CD4-positive, alpha-beta T cell (primary cell): ENCODE data around the gene SELPLG. TPM values are rescaled to one million over a fixed set of nuclear protein-coding genes. Genes with fewer than 3 reads are reported as not detected.

Experiments
- ATAC-seq: fragments of 200-7000 bp; cut with Tn5 transposase; one replicate; pipeline ENCODE4 v1.10.0; 2022; ENCODE audit warnings: mild to moderate bottlenecking; ENCODE audit not compliant: poor library complexity
- CTCF ChIA-PET: fragments of 350-600 bp; sonication (Branson Sonifier 250); formaldehyde crosslinking; loops from one replicate; lab custom pipeline; 2021; ENCODE audit warnings: antibody characterized with exemption, inconsistent platforms; lab: Charles Lee
- POLR2A ChIA-PET: fragments of 350-600 bp; sonication (Branson Sonifier 250); formaldehyde crosslinking; loops from one replicate; lab custom pipeline; 2021; ENCODE audit warnings: antibody characterized with exemption, inconsistent platforms; lab: Charles Lee
- DNase-seq, 14 experiments: peaks; one replicate each; pipeline ENCODE4 v3.0.0-alpha.2; 2013 to 2020; ENCODE audit warnings: mixed read lengths in 2 of 14
- H3K27ac ChIP-seq, 2 donors: one replicate each; pipeline versions ENCODE4 v1.5.1 to v1.7.0; 2013; ENCODE audit warnings: low read length in 2 of 2, low read depth in 1 of 2, mild to moderate bottlenecking in 1 of 2
- H3K27me3 ChIP-seq, 2 experiments: 1 replicate in 1 of 2; 2 replicates in 1 of 2; pipeline versions ENCODE4 v1.6.1 to v1.7.0; 2013; ENCODE audit warnings: low read length in 2 of 2, control low read depth in 1 of 2, mild to moderate bottlenecking in 1 of 2, moderate library complexity in 1 of 2; ENCODE audit not compliant: insufficient read depth in 2 of 2, control insufficient read depth in 1 of 2
- H3K36me3 ChIP-seq: one replicate; pipeline ENCODE4 v1.6.1; 2013; ENCODE audit warnings: low read length, control low read depth; ENCODE audit not compliant: insufficient read depth
- H3K4me1 ChIP-seq: one replicate; pipeline ENCODE4 v1.6.1; 2013; ENCODE audit warnings: low read length, control low read depth; ENCODE audit not compliant: insufficient read depth
- H3K4me3 ChIP-seq: one replicate; pipeline ENCODE4 v1.5.1; 2013; ENCODE audit warnings: mild to moderate bottlenecking, low read length, moderate library complexity
- H3K9me3 ChIP-seq, 2 experiments: 1 replicate in 1 of 2; 2 replicates in 1 of 2; pipeline versions ENCODE4 v1.6.1 to v1.7.0; 2013; ENCODE audit warnings: low read length in 2 of 2, mild to moderate bottlenecking in 2 of 2, control low read depth in 1 of 2, moderate library complexity in 1 of 2; ENCODE audit not compliant: control insufficient read depth in 1 of 2, insufficient read depth in 1 of 2
- H3K27ac Mint-ChIP-seq: one replicate; pipeline ENCODE4 v1.8.0; 2020; ENCODE audit warnings: mixed read lengths
- H3K27me3 Mint-ChIP-seq: one replicate; pipeline ENCODE4 v1.8.0; 2021; ENCODE audit warnings: mixed read lengths
- H3K36me3 Mint-ChIP-seq: one replicate; pipeline ENCODE4 v1.8.0; 2021; ENCODE audit warnings: low read depth, mixed read lengths
- H3K4me1 Mint-ChIP-seq: one replicate; pipeline ENCODE4 v1.8.0; 2021; ENCODE audit warnings: low read depth, mixed read lengths
- H3K4me3 Mint-ChIP-seq: one replicate; pipeline ENCODE4 v1.8.0; 2020; ENCODE audit warnings: mild to moderate bottlenecking, mixed read lengths
- H3K9me3 Mint-ChIP-seq: one replicate; pipeline ENCODE4 v1.8.0; 2020; ENCODE audit warnings: mixed read lengths
- intact Hi-C, 2 experiments: fragments of 100-400 bp; cut with DNase I in 1 of 2; cut with micrococcal nuclease in 1 of 2; formaldehyde crosslinking; loops; one replicate each; pipeline versions ENCODE4 v1.15.1 to v1.9.0; 2023 to 2025; cut with DNase I, micrococcal nuclease
- total RNA-seq, 174 experiments: library from RNA in 2 of 174; stranded (reverse) in 2 of 174; gene quantifications; one replicate each; pipeline ENCODE4 v1.2.3 and lab custom pipeline; 2021 to 2026
- TF ChIP-seq, protein P1 (sequence below): fragments of 200-600 bp; IDR thresholded peaks from one replicate; pipeline ENCODE4 v1.8.0; 2022; ENCODE audit warnings: antibody characterized with exemption, mild to moderate bottlenecking

SELPLG gene
- total RNA-seq, 2 experiments from 2014 or later, result 25.7 to 27.8 TPM

DNA sequence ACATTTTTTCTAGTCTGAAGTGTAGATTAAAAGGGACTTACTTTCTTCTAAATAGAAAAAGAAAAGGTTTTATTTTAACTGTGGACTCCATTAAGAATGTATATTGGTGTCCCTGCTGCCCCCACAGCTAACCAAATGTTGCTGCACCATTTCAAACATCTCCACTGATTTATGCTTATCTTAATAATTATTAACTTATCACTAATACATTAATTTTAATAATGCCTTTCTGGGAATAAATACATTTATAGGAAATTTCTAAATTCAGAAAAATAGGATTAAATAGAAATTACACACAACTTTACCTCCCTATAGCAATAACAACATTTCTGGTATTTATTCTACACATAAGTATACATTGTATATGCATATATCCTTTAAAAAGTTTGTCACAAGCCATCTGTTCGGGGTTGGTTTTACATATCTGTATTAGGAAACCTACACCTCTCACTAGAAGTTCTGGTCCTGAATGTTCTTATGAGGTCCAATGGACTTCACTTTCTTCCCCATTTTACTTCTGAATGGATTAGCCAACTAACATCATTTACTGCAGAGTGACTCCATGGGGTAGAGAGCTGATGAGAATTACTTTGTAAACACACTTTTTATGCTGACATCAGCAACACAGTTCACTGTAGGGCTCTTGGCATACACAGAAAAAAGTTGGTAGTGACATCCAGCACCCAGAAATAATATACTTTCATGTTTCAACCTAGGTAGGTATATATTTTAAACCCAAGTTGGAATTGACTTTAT lies 9.4 kb upstream of the SELPLG start:
- Histone ChIP-seq H3K27me3 (no peaks in the 10 kb centered on the region), H3K9me3 (no peaks in the 10 kb centered on the region), H3K36me3 (no peaks in the 10 kb centered on the region), H3K27ac (no peak overlapping the region), H3K4me3 (no peak overlapping the region), H3K4me1 (peaks cover 36% of the 10 kb centered on the region)
- POLR2A ChIA-PET, result no interaction called here
- ATAC-seq (no peak), DNase-seq (no peak)
- CTCF ChIA-PET, result no interaction called here
- Mint-ChIP-seq H3K36me3 (no peaks in the 10 kb centered on the region), H3K4me1 (peaks cover 31% of the 10 kb centered on the region), H3K27me3 (no peaks in the 10 kb centered on the region), H3K27ac (no peak overlapping the region), H3K9me3 (no peaks in the 10 kb centered on the region), H3K4me3 (no peak overlapping the region)
- intact Hi-C loops, result no loop called here
- TF ChIP-seq, protein P1, sequence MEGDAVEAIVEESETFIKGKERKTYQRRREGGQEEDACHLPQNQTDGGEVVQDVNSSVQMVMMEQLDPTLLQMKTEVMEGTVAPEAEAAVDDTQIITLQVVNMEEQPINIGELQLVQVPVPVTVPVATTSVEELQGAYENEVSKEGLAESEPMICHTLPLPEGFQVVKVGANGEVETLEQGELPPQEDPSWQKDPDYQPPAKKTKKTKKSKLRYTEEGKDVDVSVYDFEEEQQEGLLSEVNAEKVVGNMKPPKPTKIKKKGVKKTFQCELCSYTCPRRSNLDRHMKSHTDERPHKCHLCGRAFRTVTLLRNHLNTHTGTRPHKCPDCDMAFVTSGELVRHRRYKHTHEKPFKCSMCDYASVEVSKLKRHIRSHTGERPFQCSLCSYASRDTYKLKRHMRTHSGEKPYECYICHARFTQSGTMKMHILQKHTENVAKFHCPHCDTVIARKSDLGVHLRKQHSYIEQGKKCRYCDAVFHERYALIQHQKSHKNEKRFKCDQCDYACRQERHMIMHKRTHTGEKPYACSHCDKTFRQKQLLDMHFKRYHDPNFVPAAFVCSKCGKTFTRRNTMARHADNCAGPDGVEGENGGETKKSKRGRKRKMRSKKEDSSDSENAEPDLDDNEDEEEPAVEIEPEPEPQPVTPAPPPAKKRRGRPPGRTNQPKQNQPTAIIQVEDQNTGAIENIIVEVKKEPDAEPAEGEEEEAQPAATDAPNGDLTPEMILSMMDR, result no peak

DNA sequence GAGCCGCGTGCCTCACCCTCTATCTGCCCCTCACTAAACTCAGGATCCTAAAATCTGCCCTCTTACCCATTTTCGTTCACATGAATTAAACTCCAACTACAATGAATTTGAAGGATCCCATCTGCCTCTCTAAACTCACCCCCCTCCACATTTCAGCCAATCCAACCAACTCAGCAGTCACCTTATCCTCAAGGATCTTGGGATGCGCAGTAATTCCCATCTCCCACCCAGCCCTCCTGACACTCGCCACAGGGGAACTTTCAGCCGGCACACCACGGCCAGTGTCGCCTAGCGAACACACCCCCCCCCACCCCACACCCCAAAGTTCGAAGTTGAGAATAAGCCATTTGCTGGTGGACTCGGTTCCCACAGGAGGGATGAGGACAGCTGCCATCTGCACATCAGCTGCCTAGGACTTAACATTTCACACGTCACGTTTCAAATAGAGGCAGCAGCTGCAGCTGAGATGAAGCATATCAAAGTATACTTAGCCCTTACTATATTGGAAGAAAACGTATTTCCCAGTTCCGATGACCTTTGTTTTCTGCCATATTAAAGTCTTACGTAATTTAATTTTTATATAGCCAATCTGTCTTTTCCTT lies 8.7 kb upstream of the SELPLG start:
- H3K27ac ChIP-seq, result no peak overlapping the region
- ChIA-PET CTCF (no interaction called here), POLR2A (interaction anchor here (0.8 kb wide), 1 partner anchor 80 kb away, joined by 3 read pairs; the partner anchor contains the start of gene ISCU)
- TF ChIP-seq, protein P1, result no peak
- no peak overlapping the region for H3K4me3 Mint-ChIP-seq
- H3K36me3 ChIP-seq, result no peaks in the 10 kb centered on the region
- H3K4me3 ChIP-seq, result no peak overlapping the region
- intact Hi-C loops, result no loop called here
- H3K27me3 Mint-ChIP-seq, result no peaks in the 10 kb centered on the region
- H3K27ac Mint-ChIP-seq, result no peak overlapping the region
- H3K4me1 Mint-ChIP-seq, result peaks cover 34% of the 10 kb centered on the region
- H3K4me1 ChIP-seq, result peaks cover 36% of the 10 kb centered on the region
- no peaks in the 10 kb centered on the region for H3K9me3 ChIP-seq
- no peaks in the 10 kb centered on the region for H3K9me3 Mint-ChIP-seq
- ATAC-seq, result no peak
- no peak for DNase-seq
- H3K36me3 Mint-ChIP-seq, result no peaks in the 10 kb centered on the region
- no peaks in the 10 kb centered on the region for H3K27me3 ChIP-seq

DNA sequence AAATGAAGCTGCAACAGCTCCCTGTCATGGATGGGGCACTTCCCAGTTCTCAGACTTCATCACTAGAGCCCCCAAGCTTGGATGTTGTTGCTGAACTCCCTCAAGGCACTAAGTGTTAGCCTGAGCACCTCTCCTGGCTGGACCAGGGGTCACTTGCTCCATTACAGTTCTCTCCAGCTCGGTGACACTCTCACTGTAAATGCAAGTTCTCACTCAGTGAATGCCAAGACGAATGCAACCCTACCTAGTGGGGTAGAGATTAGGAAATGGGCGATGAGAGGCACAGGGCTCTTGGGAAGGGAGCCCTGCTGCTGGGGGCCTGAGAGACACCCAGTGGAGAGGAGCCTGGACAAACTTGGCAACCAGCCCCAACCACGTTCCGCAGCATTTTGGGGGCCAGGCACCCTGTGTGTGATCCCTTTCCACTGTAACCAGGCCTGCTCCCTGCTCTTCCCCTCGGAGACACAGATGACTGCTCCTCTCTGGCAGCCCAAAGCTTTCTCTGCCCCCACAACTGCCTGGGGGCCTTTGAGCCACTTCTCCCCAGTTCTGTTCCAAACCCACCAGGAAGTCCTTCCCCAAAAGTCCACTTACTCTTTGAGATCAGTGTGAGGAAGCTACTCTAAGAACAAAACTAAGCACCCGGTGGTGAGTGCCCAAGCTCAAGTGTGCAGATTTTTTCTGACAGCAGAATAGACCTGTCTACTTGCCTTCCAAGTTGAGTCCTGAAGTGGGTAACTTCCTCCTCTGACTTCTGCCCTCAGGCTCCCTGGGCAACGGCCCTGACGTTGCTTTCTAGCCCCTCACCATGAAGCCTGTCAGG lies 8.0 kb upstream of the SELPLG start:
- peaks cover 39% of the 10 kb centered on the region for H3K4me1 ChIP-seq

More for the DNA sequence above, 8.0 kb upstream of the SELPLG start:
- no peak for DNase-seq
- no peak overlapping the region for H3K4me3 Mint-ChIP-seq
- intact Hi-C loops, result no loop called here
- H3K36me3 ChIP-seq, result no peaks in the 10 kb centered on the region
- H3K4me3 ChIP-seq, result no peak overlapping the region
- POLR2A ChIA-PET, result interaction anchor here (0.8 kb wide), 1 partner anchor 79 kb away, joined by 3 read pairs; the partner anchor contains the start of gene ISCU
- no peak overlapping the region for H3K27ac ChIP-seq
- no peaks in the 10 kb centered on the region for H3K9me3 ChIP-seq
- H3K27me3 ChIP-seq, result no peaks in the 10 kb centered on the region
- no peak for ATAC-seq
- no peak overlapping the region for H3K27ac Mint-ChIP-seq
- H3K27me3 Mint-ChIP-seq, result no peaks in the 10 kb centered on the region
- CTCF ChIA-PET, result no interaction called here
- peaks cover 34% of the 10 kb centered on the region for H3K4me1 Mint-ChIP-seq
- no peaks in the 10 kb centered on the region for H3K9me3 Mint-ChIP-seq
- TF ChIP-seq, protein P1, result no peak
- H3K36me3 Mint-ChIP-seq, result no peaks in the 10 kb centered on the region
